ENCODE results near the gene BATF.

GRCh38 chr14:75493592-75494087 lies 28.6 kb upstream of the BATF start:
- TF ChIP-seq CTCF (IDR thresholded peaks at IDR 0.05) (no peak), POLR2A (IDR thresholded peaks at IDR 0.05) (no peak), POLR2AphosphoS5 (IDR thresholded peaks at IDR 0.05) (no peak)

Data from transverse colon (tissue), 4 donors.